GM12878 (cell line): ENCODE measurements around the gene PCGF6. TPM values are rescaled to one million over a fixed set of nuclear protein-coding genes. Genes with fewer than 3 reads are reported as not detected.
A peak's percentile ranks its signal among the peaks of the same experiment; 100 is the strongest.

Source experiments
- ASH2L ChIP-seq: fragments of 300-600, 200-600 bp; sonication (generic); IDR thresholded peaks from 2 replicates; pipeline ENCODE4 v1.6.1; 2017; ENCODE audit warnings: low read depth, mild to moderate bottlenecking, borderline replicate concordance
- ATF7 ChIP-seq: fragments of 450-650 bp; IDR thresholded peaks from 2 replicates; pipeline ENCODE4 v1.6.1; 2016; ENCODE audit warnings: low read depth, mild to moderate bottlenecking
- BRCA1 ChIP-seq: IDR thresholded peaks from 2 replicates; pipeline ENCODE4 v1.6.1; 2011; ENCODE audit warnings: low read depth, low read length, improper control_type of control experiment
- CBFB ChIP-seq: IDR thresholded peaks from 2 replicates; pipeline ENCODE4 v1.6.1; 2016; ENCODE audit warnings: antibody characterized with exemption, low read depth
- ESRRA ChIP-seq: IDR thresholded peaks from 2 replicates; pipeline ENCODE4 v1.6.1; 2012; ENCODE audit warnings: mild to moderate bottlenecking, low read length, improper control_type of control experiment
- ETV6 ChIP-seq, 2 experiments: fragments of 450-650 bp in 1 of 2; IDR thresholded peaks in 1 of 2; conservative IDR thresholded peaks in 1 of 2; 2 replicates each; pipeline ENCODE4 v1.6.1; 2014; ENCODE audit warnings: antibody characterized with exemption in 1 of 2, borderline replicate concordance in 1 of 2, low read depth in 1 of 2, mild to moderate bottlenecking in 1 of 2, moderate library complexity in 1 of 2
- GATAD2B ChIP-seq: fragments of 450-650 bp; conservative IDR thresholded peaks from 2 replicates; pipeline ENCODE4 v1.6.1; 2017; ENCODE audit warnings: low read depth, mild to moderate bottlenecking, moderate library complexity
- HDAC2 ChIP-seq: fragments of 200-600 bp; sonication (generic); IDR thresholded peaks from 2 replicates; pipeline ENCODE4 v1.6.1; 2017
- NBN ChIP-seq: fragments of 450-650 bp; IDR thresholded peaks from 2 replicates; pipeline ENCODE4 v1.6.1; 2016
- PBX3 ChIP-seq: IDR thresholded peaks from 2 replicates; pipeline ENCODE4 v1.6.1; 2011; ENCODE audit warnings: mild to moderate bottlenecking, low read depth, low read length, moderate library complexity; ENCODE audit not compliant: insufficient replicate concordance
- POLR2AphosphoS5 ChIP-seq: IDR thresholded peaks from 2 replicates; pipeline ENCODE4 v1.6.1; 2011; ENCODE audit warnings: mild to moderate bottlenecking, low read length, inconsistent platforms
- RB1 ChIP-seq: fragments of 450-650 bp; formaldehyde crosslinking; IDR thresholded peaks from 2 replicates; pipeline ENCODE4 v1.6.1; 2017; ENCODE audit warnings: mild to moderate bottlenecking, borderline replicate concordance
- SMAD1 ChIP-seq: fragments of 450-650 bp; IDR thresholded peaks from 2 replicates; pipeline ENCODE4 v1.6.1; 2018; ENCODE audit warnings: mild to moderate bottlenecking, low read depth; ENCODE audit not compliant: partially characterized antibody
- polyA plus RNA-seq, 11 experiments: library from polyadenylated mRNA; depleted of rRNA in 4 of 11; unstranded in 6 of 11; stranded (reverse) in 5 of 11; fragments of >200 nt; fragmentation: Nextera tagmentation in 4 of 11; fragmentation: Illumina TruSeq in 1 of 11; extraction: Ambion mirVana in 4 of 11; extraction: Trizol in 1 of 11; gene quantifications; 1 replicate in 1 of 11; 2 replicates in 10 of 11; pipeline versions ENCODE4 v1.2.1 to v1.2.3, GENCODE V29; 2011 to 2016; ENCODE audit warnings: inconsistent platforms in 2 of 11, missing spikeins in 2 of 11, low read depth in 1 of 11
- total RNA-seq, 4 experiments: library from RNA; depleted of rRNA in 3 of 4; stranded (reverse); fragments of >200 nt in 3 of 4; fragmentation: Illumina TruSeq in 1 of 4; extraction: Trizol in 1 of 4; gene quantifications; 2 replicates each; pipeline versions ENCODE4 v1.2.1 to v1.2.3, GENCODE V29; 2013 to 2021

PCGF6 gene
- total and polyA plus RNA-seq, 10 of the 15 experiments (the other 5 are each of a cell fraction or from before 2014, with no cell fraction given) = 6.5 to 19.1 (median 12.7) TPM

DNA sequence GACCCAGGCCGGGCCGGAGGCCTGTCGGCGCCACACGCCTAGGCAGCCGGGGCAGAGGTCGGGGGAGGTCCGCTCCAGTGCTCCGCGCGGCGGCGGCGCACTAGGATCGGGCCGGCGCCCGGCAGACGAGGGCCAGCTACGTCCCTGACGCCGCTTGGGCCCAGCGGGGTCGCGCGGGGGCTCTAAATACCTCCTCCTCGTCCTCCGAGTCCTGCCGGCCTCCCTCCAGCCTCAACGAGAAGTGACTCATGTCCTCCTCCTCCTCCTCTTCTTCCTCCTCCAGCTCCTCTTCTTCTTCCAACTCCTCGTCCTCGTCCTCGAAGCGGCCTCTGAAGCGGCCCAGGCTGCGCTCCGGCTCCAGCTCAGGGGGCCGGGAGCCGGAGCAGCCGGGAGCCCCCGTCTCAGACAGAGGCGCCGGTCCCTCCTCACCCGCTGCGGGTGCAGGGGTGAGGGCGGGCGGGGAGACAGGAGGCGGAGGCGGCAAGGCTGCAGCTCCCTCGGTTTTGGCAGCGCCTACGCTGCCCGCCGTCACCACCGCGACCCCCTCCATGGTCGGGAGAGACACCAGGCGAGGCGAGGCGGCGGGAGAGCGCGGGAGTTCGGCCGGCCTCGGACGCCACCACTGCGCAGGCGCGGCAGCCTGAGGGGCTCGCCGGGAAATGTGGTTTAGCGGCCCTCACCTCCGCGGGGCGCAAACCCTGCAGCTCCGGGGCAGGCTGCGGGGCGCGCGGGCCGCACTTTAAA, at the start of gene PCGF6 (continued):
- TF ChIP-seq POLR2AphosphoS5 = peak; percentile 68; the same call in 1 of the 2 replicates
- TF ChIP-seq BRCA1 = no peak
- no peak for TF ChIP-seq NBN
- peak; percentile 89; the same call in 1 of the 2 replicates for TF ChIP-seq RB1
- TF ChIP-seq HDAC2 = no peak
- no peak for TF ChIP-seq ASH2L
- no peak for TF ChIP-seq CBFB
- TF ChIP-seq ESRRA = no peak
- no peak for TF ChIP-seq ATF7
- no peak for TF ChIP-seq ETV6 (conservative IDR thresholded peaks at IDR 0.05 in 1 of 2, IDR thresholded peaks at IDR 0.05 in 1 of 2; ENCODE audit: borderline replicate concordance in 1 of 2, low read depth in 1 of 2)
- TF ChIP-seq SMAD1 = no peak
- no peak for TF ChIP-seq PBX3
- peak; percentile 56 for TF ChIP-seq GATAD2B
- TF ChIP-seq, all 136 proteins: peak for 23
